Endothelial cell of umbilical vein (primary cell): Measurements from ENCODE around the gene NRG3. TPM values are rescaled to one million over a fixed set of nuclear protein-coding genes. Genes with fewer than 3 reads are reported as not detected.

Experiments used
- BruUV-seq: library from RNA; stranded (reverse); fragments of 400-500 nt; replicated peaks from 2 replicates; lab custom pipeline; 2021; lab: Mats Ljungman, UMichigan
- CTCF ChIA-PET: fragments of 300-600, 350-600 bp; sonication (Branson Sonifier 250); formaldehyde crosslinking; loops from one replicate; lab custom pipeline; 2021; ENCODE audit warnings: antibody characterized with exemption, inconsistent platforms; lab: Charles Lee
- POLR2A ChIA-PET: fragments of 300-600, 350-600 bp; sonication (Branson Sonifier 250); formaldehyde crosslinking; loops from one replicate; lab custom pipeline; 2021; ENCODE audit warnings: antibody characterized with exemption, inconsistent platforms; lab: Charles Lee
- DNase-seq: peaks from one replicate; pipeline ENCODE4 v3.0.0-alpha.2; 2011; ENCODE audit warnings: low read depth, low spot score
- FAIRE-seq: peaks from 2 replicates; lab custom pipeline; 2011; peaks lifted over from hg19 to GRCh38; lab: Jason Lieb, UNC
- H2AFZ ChIP-seq: 2 replicates; pipeline ENCODE4 v1.6.0; 2012; ENCODE audit warnings: low read depth, low read length, control low read depth, inconsistent platforms
- H3K27ac ChIP-seq: 2 replicates; pipeline ENCODE4 v1.5.1; 2011; ENCODE audit warnings: low read depth, mild to moderate bottlenecking, control low read depth, low read length, moderate library complexity; ENCODE audit not compliant: insufficient read depth
- H3K27me3 ChIP-seq, 2 experiments: 2 replicates each; pipeline versions ENCODE4 v1.6.0 to v1.6.1; 2011; ENCODE audit warnings: low read length in 2 of 2, mixed read lengths in 1 of 2; ENCODE audit not compliant: control insufficient read depth in 2 of 2, insufficient read depth in 2 of 2
- H3K36me3 ChIP-seq, 2 experiments: 2 replicates in 1 of 2; 3 replicates in 1 of 2; pipeline ENCODE4 v1.5.1; 2011; ENCODE audit warnings: low read length in 2 of 2, mild to moderate bottlenecking in 1 of 2, moderate library complexity in 1 of 2; ENCODE audit not compliant: control insufficient read depth in 2 of 2, insufficient read depth in 2 of 2; ENCODE audit errors: extremely low read depth in 1 of 2
- H3K4me1 ChIP-seq: 3 replicates; pipeline ENCODE4 v1.5.1; 2011; ENCODE audit warnings: mild to moderate bottlenecking, low read length; ENCODE audit not compliant: control insufficient read depth, insufficient read depth; ENCODE audit errors: extremely low read depth
- H3K4me2 ChIP-seq: 2 replicates; pipeline ENCODE4 v1.6.1; 2011; ENCODE audit warnings: low read length, control low read depth, mixed read lengths; ENCODE audit not compliant: insufficient read depth
- H3K4me3 ChIP-seq, 3 experiments: fragments of 200-600 bp in 1 of 3; sonication (generic), shearing (Covaris generic) in 1 of 3; replicated peaks in 1 of 3; 2 replicates each; pipeline ENCODE4 v1.5.1; 2011 to 2016; ENCODE audit warnings: control low read depth in 3 of 3, low read length in 3 of 3, mild to moderate bottlenecking in 2 of 3, inconsistent platforms in 1 of 3, low read depth in 1 of 3, moderate library complexity in 1 of 3; ENCODE audit not compliant: insufficient read depth in 1 of 3
- H3K79me2 ChIP-seq: 2 replicates; pipeline ENCODE4 v1.6.0; 2012; ENCODE audit warnings: low read length, inconsistent platforms; ENCODE audit not compliant: control insufficient read depth, insufficient read depth
- H3K9ac ChIP-seq: replicated peaks from 2 replicates; pipeline ENCODE3; 2011; ENCODE audit warnings: low read length, control low read depth; ENCODE audit not compliant: insufficient read depth; ENCODE audit errors: extremely low read depth
- H3K9me1 ChIP-seq: replicated peaks from 3 replicates; pipeline ENCODE4 v1.6.0; 2011; ENCODE audit warnings: mild to moderate bottlenecking, low read length; ENCODE audit not compliant: control insufficient read depth, insufficient read depth; ENCODE audit errors: extremely low read depth
- H3K9me3 ChIP-seq: replicated peaks from 2 replicates; pipeline ENCODE4 v1.5.1; 2012; ENCODE audit warnings: low read length, inconsistent platforms; ENCODE audit not compliant: control insufficient read depth, insufficient read depth
- H4K20me1 ChIP-seq: replicated peaks from 2 replicates; pipeline ENCODE3; 2011; ENCODE audit warnings: mild to moderate bottlenecking, low read length; ENCODE audit not compliant: control insufficient read depth, insufficient read depth; ENCODE audit errors: extremely low read depth
- EZH2 ChIP-seq: IDR thresholded peaks from 2 replicates; pipeline ENCODE4 v1.6.1; 2012; ENCODE audit warnings: borderline replicate concordance, low read depth, mild to moderate bottlenecking, moderate library complexity, low read length, inconsistent platforms; ENCODE audit not compliant: severe bottlenecking
- FOS ChIP-seq: IDR thresholded peaks from 2 replicates; pipeline ENCODE4 v1.6.1; 2011; ENCODE audit warnings: mild to moderate bottlenecking, low read length, moderate library complexity, borderline replicate concordance; ENCODE audit not compliant: insufficient read depth
- GATA2 ChIP-seq: IDR thresholded peaks from 2 replicates; pipeline ENCODE4 v1.7.0; 2011; ENCODE audit warnings: low read depth, mild to moderate bottlenecking, moderate library complexity, mixed read lengths, low read length; ENCODE audit not compliant: insufficient read length, insufficient read depth
- JUN ChIP-seq: IDR thresholded peaks from 2 replicates; pipeline ENCODE4 v1.6.1; 2011; ENCODE audit warnings: borderline replicate concordance, low read depth; ENCODE audit not compliant: insufficient read length, insufficient read depth
- MYC ChIP-seq: IDR thresholded peaks from one replicate; pipeline ENCODE4 v1.6.1; 2011; ENCODE audit warnings: mild to moderate bottlenecking, low read depth, low read length
- POLR2A ChIP-seq: IDR thresholded peaks from 2 replicates; pipeline ENCODE4 v1.6.1; 2012; ENCODE audit warnings: low read depth, mild to moderate bottlenecking, control low read depth, low read length
- POLR2AphosphoS5 ChIP-seq: IDR thresholded peaks from 2 replicates; pipeline ENCODE4 v1.6.1; 2012; ENCODE audit warnings: low read depth, mild to moderate bottlenecking, control low read depth, low read length, moderate library complexity; ENCODE audit not compliant: insufficient read depth
- dilution Hi-C: fragments of 300-500 bp; cut with MboI; formaldehyde crosslinking; loops from one replicate; pipeline ENCODE4 v1.15.0; 2019; ENCODE audit warnings: low sequenced_read_pairs; ENCODE audit not compliant: extremely low pct_ligation_motif_present
- intact Hi-C: fragments of 100-400 bp; cut with micrococcal nuclease; formaldehyde crosslinking; loops from one replicate; pipeline ENCODE4 v1.10.0; 2022
- polyA plus RNA-seq, 4 experiments: library from polyadenylated mRNA; depleted of rRNA in 3 of 4; stranded (reverse) in 3 of 4; unstranded in 1 of 4; fragments of >200 nt; gene quantifications; 2 replicates each; pipeline versions ENCODE4 v1.2.1 to v1.2.3, GENCODE V29; 2011 to 2012; ENCODE audit warnings: missing spikeins in 1 of 4
- total RNA-seq: library from RNA; stranded (reverse); gene quantifications from 2 replicates; pipeline ENCODE4 v1.2.3, GENCODE V29; 2021
- TF ChIP-seq, protein P1 (sequence below), 2 donors: IDR thresholded peaks; 1 replicate in 1 of 2; 2 replicates in 1 of 2; pipeline ENCODE4 v1.5.1; 2011; ENCODE audit warnings: low read length in 2 of 2, mild to moderate bottlenecking in 2 of 2, moderate library complexity in 2 of 2, control low read depth in 1 of 2, inconsistent platforms in 1 of 2, low read depth in 1 of 2; ENCODE audit not compliant: insufficient read depth in 1 of 2; ENCODE audit errors: extremely low read depth in 1 of 2
- TF ChIP-seq, protein P2 (sequence below): IDR thresholded peaks from 2 replicates; pipeline ENCODE4 v1.6.1; 2011; ENCODE audit not compliant: insufficient read depth, insufficient read length

Gene NRG3
- total and polyA plus RNA-seq, 2 donors (not counting 3 experiments of a cell fraction or from before 2014, with no cell fraction given), result 1.9 to 3.9 TPM

DNA sequence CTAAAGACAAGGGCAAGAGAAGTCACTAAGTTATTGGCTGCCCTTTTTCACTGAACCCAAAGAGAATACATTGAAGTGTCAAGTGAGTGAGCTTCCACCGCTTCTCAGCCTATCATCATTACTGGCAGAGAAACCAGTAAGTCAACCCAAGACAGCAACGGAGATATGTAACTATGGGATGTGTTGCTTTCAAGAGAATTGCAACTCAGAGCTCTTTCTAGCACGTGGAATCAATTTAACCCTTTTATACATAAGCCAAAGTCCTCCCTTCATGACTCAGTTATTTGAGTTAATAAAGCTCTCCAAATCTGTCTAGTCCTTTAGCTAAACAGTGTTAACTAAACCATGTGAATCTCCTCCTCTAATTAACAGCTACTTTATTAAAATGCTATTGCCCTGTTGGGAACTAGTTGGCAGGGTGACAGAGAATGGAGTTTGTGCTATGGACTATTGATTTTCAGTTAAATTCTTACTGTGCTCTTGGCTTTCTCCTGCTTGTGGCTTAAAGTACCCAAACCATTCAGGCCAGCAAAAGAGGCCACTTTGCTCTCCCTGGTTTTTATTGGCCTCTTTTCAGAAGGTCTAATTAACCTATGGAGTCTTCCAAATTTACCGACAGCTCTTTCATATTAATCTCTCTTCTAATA, 287.7 kb downstream of the NRG3 start:
- Histone ChIP-seq H3K27me3 (no peaks in the 10 kb centered on the region), H3K9me3 (no peaks in the 10 kb centered on the region), H3K36me3 (no peaks in the 10 kb centered on the region), H3K4me1 (no peaks in the 10 kb centered on the region), H3K4me3 (no peak overlapping the region), H3K9me1 (no peaks in the 10 kb centered on the region), H3K4me2 (no peak overlapping the region), H3K9ac (no peak overlapping the region), H3K79me2 (no peaks in the 10 kb centered on the region), H4K20me1 (no peaks in the 10 kb centered on the region), H2AFZ (no peak overlapping the region), H3K27ac (no peak overlapping the region)
- no peak for TF ChIP-seq POLR2AphosphoS5
- TF ChIP-seq, protein P1, sequence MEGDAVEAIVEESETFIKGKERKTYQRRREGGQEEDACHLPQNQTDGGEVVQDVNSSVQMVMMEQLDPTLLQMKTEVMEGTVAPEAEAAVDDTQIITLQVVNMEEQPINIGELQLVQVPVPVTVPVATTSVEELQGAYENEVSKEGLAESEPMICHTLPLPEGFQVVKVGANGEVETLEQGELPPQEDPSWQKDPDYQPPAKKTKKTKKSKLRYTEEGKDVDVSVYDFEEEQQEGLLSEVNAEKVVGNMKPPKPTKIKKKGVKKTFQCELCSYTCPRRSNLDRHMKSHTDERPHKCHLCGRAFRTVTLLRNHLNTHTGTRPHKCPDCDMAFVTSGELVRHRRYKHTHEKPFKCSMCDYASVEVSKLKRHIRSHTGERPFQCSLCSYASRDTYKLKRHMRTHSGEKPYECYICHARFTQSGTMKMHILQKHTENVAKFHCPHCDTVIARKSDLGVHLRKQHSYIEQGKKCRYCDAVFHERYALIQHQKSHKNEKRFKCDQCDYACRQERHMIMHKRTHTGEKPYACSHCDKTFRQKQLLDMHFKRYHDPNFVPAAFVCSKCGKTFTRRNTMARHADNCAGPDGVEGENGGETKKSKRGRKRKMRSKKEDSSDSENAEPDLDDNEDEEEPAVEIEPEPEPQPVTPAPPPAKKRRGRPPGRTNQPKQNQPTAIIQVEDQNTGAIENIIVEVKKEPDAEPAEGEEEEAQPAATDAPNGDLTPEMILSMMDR (IDR thresholded peaks at IDR 0.05; ENCODE audit: extremely low read depth in 1 of 2, insufficient read depth in 1 of 2, low read depth in 1 of 2, low read length in 2 of 2), result no peak
- TF ChIP-seq FOS, result no peak
- no peak for TF ChIP-seq EZH2
- no peak for TF ChIP-seq GATA2
- TF ChIP-seq POLR2A, result no peak
- TF ChIP-seq JUN, result no peak
- TF ChIP-seq, protein P2, sequence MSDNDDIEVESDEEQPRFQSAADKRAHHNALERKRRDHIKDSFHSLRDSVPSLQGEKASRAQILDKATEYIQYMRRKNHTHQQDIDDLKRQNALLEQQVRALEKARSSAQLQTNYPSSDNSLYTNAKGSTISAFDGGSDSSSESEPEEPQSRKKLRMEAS, result no peak
- TF ChIP-seq MYC, result no peak
- intact Hi-C loops (no loop called here), dilution Hi-C loops (no loop called here)
- FAIRE-seq (no peak), DNase-seq (no peak)
- no TSS peak for BruUV-seq
- CTCF ChIA-PET, result no interaction called here
- POLR2A ChIA-PET, result no interaction called here
